CD14-positive monocyte (primary cell): ENCODE results near the gene NCOA7. TPM values are rescaled to one million over a fixed set of nuclear protein-coding genes. Genes with fewer than 3 reads are reported as not detected.
A peak's percentile ranks its signal among the peaks of the same experiment; 100 is the strongest.

Source experiments
- DNase-seq, 3 donors: peaks; one replicate each; pipeline ENCODE4 v3.0.0-alpha.2; 2011 to 2022
- H2AFZ ChIP-seq: 2 replicates; pipeline ENCODE4 v1.6.0; 2012; ENCODE audit warnings: mild to moderate bottlenecking, low read depth, low read length, inconsistent platforms; ENCODE audit not compliant: insufficient read depth, poor library complexity, severe bottlenecking
- H3K27ac ChIP-seq, 2 donors: 1 replicate in 1 of 2; 2 replicates in 1 of 2; pipeline ENCODE4 v1.5.1; 2012 to 2013; ENCODE audit warnings: low read length in 2 of 2, control low read depth in 1 of 2, inconsistent platforms in 1 of 2, low read depth in 1 of 2, mild to moderate bottlenecking in 1 of 2
- H3K27me3 ChIP-seq, 2 donors: one replicate each; pipeline versions ENCODE4 v1.6.0 to v1.6.1; 2011 to 2013; ENCODE audit warnings: low read length in 2 of 2; ENCODE audit not compliant: control insufficient read depth in 2 of 2, insufficient read depth in 2 of 2
- H3K36me3 ChIP-seq, 2 donors: replicated peaks in 1 of 2; 1 replicate in 1 of 2; 2 replicates in 1 of 2; pipeline versions ENCODE4 v1.5.1 to v1.6.1; 2012 to 2013; ENCODE audit warnings: low read length in 2 of 2, control low read depth in 1 of 2, inconsistent platforms in 1 of 2, mild to moderate bottlenecking in 1 of 2; ENCODE audit not compliant: insufficient read depth in 2 of 2, control insufficient read depth in 1 of 2
- H3K4me1 ChIP-seq, 2 donors: 1 replicate in 1 of 2; 2 replicates in 1 of 2; pipeline versions ENCODE4 v1.5.1 to v1.6.1; 2012 to 2013; ENCODE audit warnings: low read length in 2 of 2, control low read depth in 1 of 2, inconsistent platforms in 1 of 2, mild to moderate bottlenecking in 1 of 2, moderate library complexity in 1 of 2; ENCODE audit not compliant: insufficient read depth in 2 of 2, control insufficient read depth in 1 of 2
- H3K4me2 ChIP-seq: replicated peaks from 2 replicates; pipeline ENCODE3; 2012; ENCODE audit warnings: low read length, moderate library complexity, mild to moderate bottlenecking; ENCODE audit not compliant: poor library complexity, severe bottlenecking; ENCODE audit errors: extremely low read depth
- H3K4me3 ChIP-seq, 3 experiments: fragments of 200-600 bp in 1 of 3; sonication (generic) in 1 of 3; replicated peaks in 1 of 3; 1 replicate in 2 of 3; 2 replicates in 1 of 3; pipeline ENCODE4 v1.5.1; 2011 to 2013; ENCODE audit warnings: low read length in 3 of 3, mild to moderate bottlenecking in 3 of 3, control low read depth in 2 of 3, low read depth in 2 of 3, inconsistent platforms in 1 of 3, moderate library complexity in 1 of 3
- H3K79me2 ChIP-seq: 2 replicates; pipeline ENCODE4 v1.6.0; 2012; ENCODE audit warnings: mild to moderate bottlenecking, control low read depth, inconsistent platforms, low read length, moderate library complexity; ENCODE audit not compliant: insufficient read depth
- H3K9ac ChIP-seq: 2 replicates; pipeline ENCODE4 v1.6.0; 2017; ENCODE audit warnings: low read length, mild to moderate bottlenecking; ENCODE audit not compliant: insufficient read depth, poor library complexity, severe bottlenecking
- H3K9me3 ChIP-seq, 2 donors: replicated peaks in 1 of 2; 1 replicate in 1 of 2; 2 replicates in 1 of 2; pipeline versions ENCODE4 v1.5.1 to v1.6.1; 2012 to 2013; ENCODE audit warnings: low read length in 2 of 2, control low read depth in 1 of 2; ENCODE audit not compliant: control insufficient read depth in 1 of 2, insufficient read depth in 1 of 2
- H4K20me1 ChIP-seq: 2 replicates; pipeline ENCODE4 v1.6.0; 2012; ENCODE audit warnings: mild to moderate bottlenecking, low read length, control low read depth, moderate library complexity; ENCODE audit not compliant: insufficient read depth
- H3K27ac Mint-ChIP-seq, 7 donors: one replicate each; pipeline ENCODE4 v1.8.0; 2020; ENCODE audit warnings: mild to moderate bottlenecking in 7 of 7, mixed read lengths in 7 of 7, moderate library complexity in 6 of 7, inconsistent platforms in 2 of 7
- H3K27me3 Mint-ChIP-seq, 3 donors: one replicate each; pipeline ENCODE4 v1.8.0; 2021 to 2022; ENCODE audit warnings: low read depth in 3 of 3, mild to moderate bottlenecking in 3 of 3, mixed read lengths in 3 of 3, moderate library complexity in 3 of 3, inconsistent platforms in 1 of 3
- H3K36me3 Mint-ChIP-seq, 2 donors: one replicate each; pipeline ENCODE4 v1.8.0; 2020; ENCODE audit warnings: mixed read lengths in 2 of 2, inconsistent platforms in 1 of 2, mild to moderate bottlenecking in 1 of 2
- H3K4me1 Mint-ChIP-seq: one replicate; pipeline ENCODE4 v1.8.0; 2020; ENCODE audit warnings: mild to moderate bottlenecking, mixed read lengths
- H3K4me3 Mint-ChIP-seq, 2 donors: one replicate each; pipeline ENCODE4 v1.8.0; 2020; ENCODE audit warnings: mild to moderate bottlenecking in 2 of 2, mixed read lengths in 2 of 2, moderate library complexity in 1 of 2
- H3K9me3 Mint-ChIP-seq, 7 donors: one replicate each; pipeline ENCODE4 v1.8.0; 2020 to 2022; ENCODE audit warnings: mixed read lengths in 7 of 7, mild to moderate bottlenecking in 6 of 7, moderate library complexity in 6 of 7, inconsistent platforms in 2 of 7
- WGBS: methylation state at CpG from one replicate; pipeline ENCODE4 v1.1.5; 2013; ENCODE audit warnings: missing lambda C conversion rate; ENCODE audit not compliant: insufficient coverage; 5-methylcytosine and 5-hydroxymethylcytosine counted together
- intact Hi-C, 2 donors: fragments of 100-400 bp; cut with micrococcal nuclease; formaldehyde crosslinking; loops; one replicate each; pipeline versions ENCODE4 v1.15.0 to v1.15.1; 2023
- polyA plus RNA-seq, 3 donors: library from polyadenylated mRNA; depleted of rRNA in 1 of 3; unstranded in 2 of 3; stranded (reverse) in 1 of 3; fragments of 300-500 nt in 2 of 3; fragments of >200 nt in 1 of 3; fragmentation: Illumina TruSeq in 2 of 3; gene quantifications; 1 replicate in 2 of 3; 2 replicates in 1 of 3; pipeline ENCODE4 v1.2.3, GENCODE V29; 2012 to 2021
- TF ChIP-seq, protein P1 (sequence below): fragments of 200-600 bp; IDR thresholded peaks from one replicate; pipeline ENCODE4 v1.8.0; 2022; ENCODE audit warnings: antibody characterized with exemption, mild to moderate bottlenecking

The NCOA7 gene
- polyA plus RNA-seq, 3 donors, result 8.3 to 21.9 (median 11.2) TPM

DNA sequence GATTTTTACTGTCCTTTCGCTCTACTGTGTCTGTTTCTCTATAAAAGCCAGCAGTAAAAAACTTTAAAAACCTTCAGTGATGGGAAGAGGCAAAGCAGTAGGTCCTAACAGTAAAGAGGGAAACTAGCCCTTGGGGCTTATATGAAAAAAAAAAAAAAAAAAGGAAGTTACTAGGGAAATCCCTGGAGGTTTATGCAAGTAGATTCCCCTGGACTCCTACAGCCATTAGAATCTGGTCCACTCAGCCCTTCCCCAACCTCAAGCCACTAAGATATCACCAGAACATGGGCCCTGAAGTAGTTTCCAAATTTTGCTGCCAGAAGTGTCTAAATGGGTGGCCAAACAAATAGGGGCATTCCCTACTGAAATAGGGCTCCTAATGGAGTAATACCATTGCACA, 95.3 kb downstream of the NCOA7 start:
- H4K20me1 ChIP-seq, result no peaks in the 10 kb centered on the region
- H3K27ac ChIP-seq, result no peak overlapping the region
- Mint-ChIP-seq H3K36me3 (peaks cover 52 to 57% of the 10 kb centered on the region in 2 donors), H3K27ac (no peak overlapping the region), H3K4me1 (peaks cover 5% of the 10 kb centered on the region), H3K27me3 (no peaks in the 10 kb centered on the region), H3K4me3 (no peak overlapping the region), H3K9me3 (no peaks in the 10 kb centered on the region)
- H3K27me3 ChIP-seq, result no peaks in the 10 kb centered on the region
- no peak overlapping the region for H3K4me2 ChIP-seq
- H3K4me3 ChIP-seq, result no peak overlapping the region
- no peak overlapping the region for H2AFZ ChIP-seq
- H3K4me1 ChIP-seq, result peaks cover 4 to 7% of the 10 kb centered on the region in 2 donors
- peaks cover 42 to 76% of the 10 kb centered on the region in 2 donors for H3K36me3 ChIP-seq
- WGBS, result no CpG with 5 or more reads among the region's 1 CpG
- peak; percentile 21 to 72 (median 37) for DNase-seq
- H3K9me3 ChIP-seq, result no peaks in the 10 kb centered on the region
- no peak overlapping the region for H3K9ac ChIP-seq
- TF ChIP-seq, protein P1, sequence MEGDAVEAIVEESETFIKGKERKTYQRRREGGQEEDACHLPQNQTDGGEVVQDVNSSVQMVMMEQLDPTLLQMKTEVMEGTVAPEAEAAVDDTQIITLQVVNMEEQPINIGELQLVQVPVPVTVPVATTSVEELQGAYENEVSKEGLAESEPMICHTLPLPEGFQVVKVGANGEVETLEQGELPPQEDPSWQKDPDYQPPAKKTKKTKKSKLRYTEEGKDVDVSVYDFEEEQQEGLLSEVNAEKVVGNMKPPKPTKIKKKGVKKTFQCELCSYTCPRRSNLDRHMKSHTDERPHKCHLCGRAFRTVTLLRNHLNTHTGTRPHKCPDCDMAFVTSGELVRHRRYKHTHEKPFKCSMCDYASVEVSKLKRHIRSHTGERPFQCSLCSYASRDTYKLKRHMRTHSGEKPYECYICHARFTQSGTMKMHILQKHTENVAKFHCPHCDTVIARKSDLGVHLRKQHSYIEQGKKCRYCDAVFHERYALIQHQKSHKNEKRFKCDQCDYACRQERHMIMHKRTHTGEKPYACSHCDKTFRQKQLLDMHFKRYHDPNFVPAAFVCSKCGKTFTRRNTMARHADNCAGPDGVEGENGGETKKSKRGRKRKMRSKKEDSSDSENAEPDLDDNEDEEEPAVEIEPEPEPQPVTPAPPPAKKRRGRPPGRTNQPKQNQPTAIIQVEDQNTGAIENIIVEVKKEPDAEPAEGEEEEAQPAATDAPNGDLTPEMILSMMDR, result no peak
- H3K79me2 ChIP-seq, result no peaks in the 10 kb centered on the region
- intact Hi-C loops, result no loop called here

DNA sequence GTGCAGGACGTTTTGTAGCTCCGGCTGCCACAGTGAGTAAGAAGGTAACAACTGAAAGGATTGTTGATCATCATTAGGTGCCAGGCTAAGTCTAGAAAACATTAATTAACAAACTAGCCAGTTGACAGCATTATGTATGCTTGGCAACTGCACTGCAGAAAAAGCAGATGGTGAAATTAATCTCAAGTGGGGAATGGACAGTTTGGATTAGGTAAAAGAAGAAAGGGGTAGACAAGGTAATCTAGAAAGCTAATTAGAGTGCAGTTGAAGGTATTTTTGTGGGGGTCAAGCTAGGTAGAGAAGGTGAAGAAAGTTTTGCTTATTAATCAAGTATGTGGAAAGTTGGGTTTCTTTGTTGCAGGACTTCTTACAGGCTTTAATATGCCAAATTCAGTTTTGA, 96.2 kb downstream of the NCOA7 start:
- no peak overlapping the region for H2AFZ ChIP-seq
- H3K4me3 Mint-ChIP-seq, result no peak overlapping the region
- no peak for DNase-seq
- no peak overlapping the region for H3K9ac ChIP-seq
- H3K4me3 ChIP-seq, result no peak overlapping the region
- intact Hi-C loops, result no loop called here
- H3K27ac Mint-ChIP-seq, result no peak overlapping the region
- no peaks in the 10 kb centered on the region for H3K27me3 Mint-ChIP-seq
- no peaks in the 10 kb centered on the region for H3K27me3 ChIP-seq
- H3K4me2 ChIP-seq, result no peak overlapping the region
- no peaks in the 10 kb centered on the region for H3K79me2 ChIP-seq
- H4K20me1 ChIP-seq, result no peaks in the 10 kb centered on the region
- H3K36me3 ChIP-seq, result peaks cover 43 to 70% of the 10 kb centered on the region in 2 donors
- H3K9me3 Mint-ChIP-seq, result no peaks in the 10 kb centered on the region
- TF ChIP-seq, protein P1, result no peak
- H3K4me1 Mint-ChIP-seq, result peaks cover 5% of the 10 kb centered on the region
- H3K9me3 ChIP-seq, result no peaks in the 10 kb centered on the region
- no CpG with 5 or more reads among the region's 2 CpGs for WGBS
- H3K27ac ChIP-seq, result no peak overlapping the region
- peaks cover 4 to 7% of the 10 kb centered on the region in 2 donors for H3K4me1 ChIP-seq
- peaks cover 49 to 54% of the 10 kb centered on the region in 2 donors for H3K36me3 Mint-ChIP-seq
